Esophagus mucosa (tissue), 1 donor: ENCODE data around the gene B9D2. TPM values are rescaled to one million over a fixed set of nuclear protein-coding genes. Genes with fewer than 3 reads are reported as not detected.
"Not testable (repeated sequence)": the region's sequence is repeated elsewhere in the genome, so short reads cannot be mapped to it uniquely, and the experiment has no call there.

Source experiments
- ATAC-seq: fragments of 200-7000 bp; cut with Tn5 transposase; one replicate; pipeline ENCODE4 v1.9.1; 2020
- total RNA-seq: library from RNA; stranded (reverse); gene quantifications from one replicate; pipeline ENCODE4 v1.2.4, GENCODE V29; 2023
- donor health status: DM: yes; HTN: yes; CAD: no.

The B9D2 gene, protein sequence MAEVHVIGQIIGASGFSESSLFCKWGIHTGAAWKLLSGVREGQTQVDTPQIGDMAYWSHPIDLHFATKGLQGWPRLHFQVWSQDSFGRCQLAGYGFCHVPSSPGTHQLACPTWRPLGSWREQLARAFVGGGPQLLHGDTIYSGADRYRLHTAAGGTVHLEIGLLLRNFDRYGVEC
- 4.3 TPM for total RNA-seq

DNA sequence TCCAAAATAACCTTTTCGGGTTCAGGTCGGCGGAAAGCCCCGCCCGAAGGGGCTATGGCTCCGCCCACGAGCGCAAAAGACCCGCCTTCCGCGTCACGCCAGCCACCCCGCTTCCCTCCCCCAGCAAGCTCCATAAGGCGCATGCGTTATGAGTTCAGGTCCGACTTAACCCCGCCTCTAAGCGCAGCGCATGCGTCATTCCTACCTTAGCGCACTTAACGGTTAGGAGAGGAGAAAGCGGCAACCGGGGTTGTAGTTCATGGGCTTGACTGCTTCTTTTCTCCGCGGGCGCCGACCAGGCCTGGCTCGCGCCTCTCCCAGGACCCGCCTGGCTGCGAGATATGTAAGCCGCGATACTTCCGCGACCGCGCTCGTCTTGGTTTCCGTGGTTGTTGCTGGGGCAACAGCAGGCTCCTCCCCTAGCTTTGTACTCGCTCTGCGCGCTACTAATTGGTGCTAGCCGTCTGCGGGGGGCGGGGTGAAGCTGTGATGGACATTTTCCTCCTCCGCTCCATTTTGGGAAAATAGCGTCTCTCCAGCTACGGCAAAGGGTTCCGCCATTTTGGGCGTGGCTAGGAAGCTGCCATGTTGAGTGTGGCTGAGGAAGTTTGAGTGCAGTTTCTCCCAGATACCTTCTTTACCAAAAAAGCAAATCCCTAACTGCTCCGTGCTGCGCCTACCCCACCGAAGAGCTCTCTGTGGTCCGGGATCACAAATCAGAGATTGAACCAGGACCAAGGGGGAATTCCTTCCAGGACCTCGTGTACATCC, at the start of gene B9D2:
Gene B9D2 (minus strand): TSS at position 397 of the 771 bp plus-strand sequence. CDS start 630 bp downstream, outside the sequence.
- peak; percentile 92 for ATAC-seq

DNA sequence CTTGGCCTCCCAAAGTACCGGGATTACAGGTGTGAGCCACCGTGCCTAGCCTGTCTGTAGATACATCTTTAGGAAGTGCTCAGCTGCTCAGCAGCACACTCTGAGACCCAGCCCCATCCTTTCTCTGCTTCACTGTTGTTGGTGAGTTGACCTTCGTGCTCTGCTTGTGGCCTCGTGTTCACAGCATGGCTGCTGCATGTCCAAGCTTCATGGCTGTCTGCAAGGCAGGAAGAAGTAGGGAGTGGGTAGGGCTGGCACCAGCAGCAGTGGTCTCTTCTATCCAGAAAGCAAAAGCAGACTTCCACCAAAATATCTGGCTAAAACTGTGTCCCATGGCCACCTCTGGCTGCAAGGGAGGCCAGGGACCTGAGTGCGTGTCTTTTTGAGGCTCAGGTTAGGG, 49.0 kb upstream of the B9D2 start:
- ATAC-seq: no peak

DNA sequence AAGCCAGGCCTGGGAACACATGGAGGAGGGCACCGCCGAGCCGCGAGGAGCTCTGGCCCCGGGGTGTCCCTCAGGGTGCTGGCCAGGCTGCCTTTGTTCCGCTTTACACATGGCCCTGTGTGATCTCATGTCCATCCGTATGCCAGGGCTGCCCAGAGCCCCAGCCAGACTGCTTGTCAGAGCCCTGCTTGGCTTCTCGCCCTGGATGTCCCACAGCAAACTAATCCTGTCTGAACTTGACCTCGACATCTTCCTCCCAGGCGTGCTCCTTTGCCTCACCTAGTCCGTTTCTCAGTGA, 48.0 kb upstream of the B9D2 start:
- no peak for ATAC-seq

DNA sequence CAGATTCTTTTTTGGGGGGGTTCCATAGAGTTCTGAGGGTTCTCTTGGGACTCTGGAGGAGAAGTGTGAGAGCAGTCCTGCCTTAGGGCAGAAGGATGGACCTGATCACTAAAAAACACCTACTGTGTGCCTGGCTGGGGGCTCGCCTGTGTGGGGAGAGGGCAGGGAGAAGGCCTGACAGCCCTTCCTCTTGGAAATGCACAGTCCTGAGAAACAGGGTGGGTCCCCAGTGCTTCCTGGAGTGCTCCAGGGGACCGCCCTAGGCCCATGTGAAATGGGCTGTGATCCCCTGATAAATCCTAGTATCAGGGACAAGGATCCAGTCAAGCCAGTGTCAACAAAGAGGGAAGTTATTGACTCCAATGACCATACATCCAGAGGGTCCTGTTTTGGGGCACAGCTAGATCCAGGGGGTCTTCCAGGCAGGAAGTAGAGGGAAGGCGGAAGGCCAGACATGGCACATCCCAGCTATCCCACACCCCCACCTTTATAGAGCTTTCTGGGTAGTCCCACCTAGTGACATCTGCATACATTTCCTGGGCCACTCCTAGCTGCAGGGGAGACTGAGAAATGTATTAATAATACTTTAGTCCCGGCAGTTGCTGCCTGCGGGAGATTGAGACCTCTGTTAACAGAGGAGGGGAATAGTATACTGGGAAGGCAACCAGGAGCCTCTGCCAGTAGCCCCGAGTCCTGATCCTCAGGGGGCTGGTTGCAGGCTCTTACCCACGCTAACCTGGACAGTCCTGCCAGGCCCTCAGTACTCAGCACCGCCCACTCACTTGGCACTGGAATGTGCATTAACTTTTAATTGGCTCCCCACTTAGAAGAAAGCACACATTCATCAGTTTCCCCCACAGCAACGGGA, 47.4 kb upstream of the B9D2 start:
- no peak for ATAC-seq

DNA sequence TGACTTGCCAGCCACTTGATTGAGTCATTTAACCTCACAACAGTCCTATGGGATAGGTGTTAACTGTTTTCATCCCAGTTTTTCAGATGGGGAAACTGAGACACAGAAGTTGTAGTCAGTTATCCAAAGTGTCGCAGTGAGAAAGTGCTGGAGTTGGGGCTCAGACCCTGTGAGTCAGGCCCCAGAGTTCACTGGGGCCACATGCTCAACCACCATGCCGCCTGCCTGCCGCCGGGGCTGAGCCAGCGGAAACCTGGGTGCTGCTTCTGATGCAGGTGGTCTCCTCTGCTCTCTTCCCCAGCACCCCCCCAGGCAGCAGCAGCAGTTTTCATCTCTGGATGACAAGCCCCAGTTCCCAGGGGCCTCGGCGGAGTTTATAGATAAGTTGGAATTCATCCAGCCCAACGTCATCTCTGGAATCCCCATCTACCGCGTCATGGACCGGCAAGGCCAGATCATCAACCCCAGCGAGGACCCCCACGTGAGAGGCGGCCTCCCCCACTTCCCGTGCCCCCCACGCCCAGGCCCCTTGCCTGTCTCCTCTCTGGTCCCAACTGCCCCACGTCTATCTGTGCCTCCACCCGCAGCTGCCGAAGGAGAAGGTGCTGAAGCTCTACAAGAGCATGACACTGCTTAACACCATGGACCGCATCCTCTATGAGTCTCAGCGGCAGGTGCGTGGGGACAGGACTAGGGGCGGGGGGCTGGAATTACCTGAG, 46.5 kb upstream of the B9D2 start:
- no peak for ATAC-seq

DNA sequence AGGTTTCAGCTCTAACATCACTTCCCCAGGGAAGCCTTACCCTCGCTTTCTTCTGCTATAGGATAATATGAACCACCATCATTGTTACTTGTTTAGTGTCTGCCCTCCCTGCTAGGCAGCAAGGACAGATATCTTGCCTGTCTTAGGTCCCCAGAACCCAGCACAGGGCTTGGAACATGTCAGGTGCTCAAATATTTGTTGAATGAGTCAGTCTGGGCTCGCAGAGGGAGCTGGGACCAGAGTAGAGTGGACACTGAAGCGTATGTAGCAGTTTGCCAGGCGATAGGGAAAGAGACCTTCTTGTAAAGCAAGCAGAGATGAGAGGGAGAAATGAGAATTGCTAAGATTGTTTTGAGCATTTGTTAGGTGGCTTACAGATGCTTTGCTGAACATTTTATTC, 45.3 kb upstream of the B9D2 start:
- ATAC-seq: no peak

DNA sequence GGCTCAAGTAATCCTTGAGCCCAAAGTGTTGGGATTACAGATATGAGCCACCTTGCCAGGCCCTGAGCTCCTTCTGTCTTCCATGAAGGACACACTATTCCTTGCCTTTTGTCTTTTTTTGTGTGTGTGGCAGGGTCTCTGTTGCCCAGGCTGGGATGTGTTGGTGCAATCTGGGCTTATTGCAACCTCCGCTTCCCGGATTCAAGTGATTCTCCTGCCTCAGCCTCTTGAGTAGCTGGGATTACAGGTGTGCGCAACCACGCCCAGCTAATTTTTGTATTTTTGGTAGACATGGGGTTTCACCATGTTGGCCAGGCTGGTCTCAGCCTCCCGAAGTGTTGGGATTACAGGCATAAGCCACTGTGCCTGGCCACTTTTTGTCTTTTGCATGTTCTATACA, 44.9 kb upstream of the B9D2 start:
- ATAC-seq: not testable (repeated sequence)

DNA sequence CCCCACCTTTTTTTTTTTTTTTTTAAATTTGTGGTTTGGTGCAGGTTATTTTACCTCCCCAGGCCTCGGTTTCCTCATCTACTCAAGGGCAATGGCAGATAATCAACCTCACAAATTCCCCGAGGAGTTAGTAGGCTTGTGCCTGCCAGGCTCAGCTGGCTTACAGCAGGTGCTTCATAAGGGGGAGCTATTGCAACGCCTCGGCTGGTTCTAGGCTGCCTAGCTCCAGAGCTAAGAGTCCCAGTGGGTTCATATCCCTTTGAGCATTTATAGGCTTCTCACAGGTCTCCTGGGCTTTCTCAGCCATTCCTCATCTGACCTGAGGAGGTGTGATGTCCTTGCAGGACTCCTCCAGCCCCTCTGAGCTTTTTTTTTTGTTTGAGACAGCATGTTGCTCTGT, 44.3 kb upstream of the B9D2 start:
- no peak for ATAC-seq

DNA sequence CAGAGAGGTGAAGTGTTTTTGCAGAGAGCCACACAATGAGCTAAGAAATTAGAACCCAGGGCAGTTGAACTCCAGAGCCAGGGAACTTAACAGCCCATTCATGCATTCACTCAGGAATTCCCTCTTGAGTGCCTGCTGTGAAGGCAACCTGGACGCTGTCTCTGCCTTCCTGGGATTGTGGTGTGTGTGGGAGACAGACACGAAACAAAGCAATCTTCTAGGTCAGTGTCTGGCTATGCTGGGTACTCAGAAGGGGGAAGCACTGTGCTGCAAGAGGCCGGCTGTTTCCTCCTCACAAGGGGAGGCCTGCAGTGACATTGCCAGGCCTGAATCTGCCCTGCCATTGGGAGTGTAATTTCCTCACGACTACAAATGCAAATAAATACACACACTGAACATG, 43.3 kb upstream of the B9D2 start:
- ATAC-seq: no peak

DNA sequence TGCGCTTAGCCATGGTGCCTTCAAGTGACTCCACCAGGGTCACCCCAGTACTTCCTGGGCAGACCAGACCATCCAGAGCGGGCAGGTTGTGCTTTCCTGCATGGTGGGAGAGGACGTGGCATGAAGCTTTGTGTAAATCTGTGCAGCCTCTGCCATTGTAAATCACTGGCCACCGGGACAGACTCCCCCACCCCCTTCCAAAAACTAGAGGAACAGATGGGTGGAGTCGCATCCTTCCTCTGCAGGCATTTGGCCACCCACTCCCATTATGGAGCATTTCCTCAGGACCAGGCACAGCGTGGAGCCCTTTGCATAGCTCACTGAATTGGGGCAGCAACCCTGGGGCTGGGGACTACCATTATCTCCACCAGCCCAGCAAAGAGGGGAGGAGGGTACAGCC, 41.8 kb upstream of the B9D2 start:
- peak; percentile 24 for ATAC-seq

DNA sequence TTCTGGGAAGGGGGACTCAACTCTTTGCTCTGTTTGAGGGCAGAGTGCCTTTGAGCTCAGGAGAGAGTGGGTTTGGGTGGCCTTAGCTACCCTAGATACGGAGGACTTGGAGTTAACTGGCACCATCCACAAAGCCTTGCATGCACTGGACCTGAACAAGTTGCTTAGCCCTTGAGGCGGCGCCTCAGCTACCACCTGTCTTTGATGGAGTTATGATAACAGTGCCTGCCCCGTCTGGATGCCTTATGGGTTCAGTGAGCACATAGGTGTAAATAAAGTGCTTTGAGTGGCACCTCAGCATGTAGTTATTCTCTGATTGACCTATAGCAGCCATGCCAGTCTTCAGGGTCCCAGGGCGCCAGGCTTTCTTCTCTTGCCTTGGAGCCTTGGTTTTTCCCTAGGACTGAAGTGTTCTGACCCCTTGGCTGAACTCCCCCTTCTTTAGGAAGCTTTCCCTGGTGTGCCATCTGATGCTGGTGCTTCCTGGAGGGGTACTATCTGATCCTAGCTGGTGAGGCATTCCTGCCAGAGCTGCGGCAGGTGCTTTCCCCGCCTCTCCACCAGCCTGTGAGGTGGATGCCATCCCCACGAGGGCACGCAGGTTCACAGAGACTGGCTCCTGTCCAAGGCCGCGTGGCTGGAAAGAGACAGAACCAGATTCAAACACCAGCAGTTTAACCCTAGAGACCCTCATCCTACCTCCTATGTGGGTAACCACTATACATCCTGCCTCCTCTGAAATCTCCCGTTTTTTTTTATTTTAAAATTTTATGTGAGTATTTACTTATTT, 39.4 kb upstream of the B9D2 start:
- no peak for ATAC-seq

DNA sequence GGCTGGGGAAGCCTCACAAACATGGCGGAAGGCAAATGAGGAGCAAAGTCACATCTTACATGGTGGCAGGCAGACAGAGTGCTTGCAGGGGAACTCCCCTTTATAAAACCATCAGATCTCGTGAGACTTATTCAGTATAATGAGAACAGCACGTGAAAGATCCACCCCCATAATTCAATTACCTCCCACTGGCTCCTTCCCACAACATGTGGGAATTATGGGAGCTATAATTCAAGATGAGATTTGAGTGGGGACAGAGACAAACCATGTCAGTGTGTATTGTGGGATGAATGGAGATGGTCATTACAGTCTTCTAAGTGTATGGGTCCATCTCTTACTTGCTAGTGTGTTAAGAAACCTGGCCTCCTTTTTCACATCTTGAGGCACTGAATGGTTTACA, 38.1 kb upstream of the B9D2 start:
- ATAC-seq: no peak

DNA sequence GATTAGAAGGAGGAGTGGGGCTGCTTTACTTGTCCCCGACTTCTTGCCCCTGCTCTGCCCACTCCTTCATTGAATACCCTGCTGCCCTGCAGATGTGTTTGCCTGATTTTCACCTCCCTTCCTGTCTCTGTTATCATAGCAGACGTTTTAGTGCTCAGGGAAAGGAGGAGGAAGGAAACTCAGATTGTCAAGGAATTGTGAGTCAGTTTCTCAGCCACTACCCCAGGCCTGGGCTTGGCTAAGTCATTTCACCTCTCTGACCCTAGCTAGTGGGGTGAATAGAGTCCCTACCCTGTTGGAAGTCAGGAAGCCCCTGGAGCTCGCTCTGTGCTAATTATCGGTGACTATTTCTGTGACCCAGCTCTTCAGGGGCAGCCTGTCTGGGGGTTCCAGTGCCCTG, 37.5 kb upstream of the B9D2 start:
- ATAC-seq: peak; percentile 2

DNA sequence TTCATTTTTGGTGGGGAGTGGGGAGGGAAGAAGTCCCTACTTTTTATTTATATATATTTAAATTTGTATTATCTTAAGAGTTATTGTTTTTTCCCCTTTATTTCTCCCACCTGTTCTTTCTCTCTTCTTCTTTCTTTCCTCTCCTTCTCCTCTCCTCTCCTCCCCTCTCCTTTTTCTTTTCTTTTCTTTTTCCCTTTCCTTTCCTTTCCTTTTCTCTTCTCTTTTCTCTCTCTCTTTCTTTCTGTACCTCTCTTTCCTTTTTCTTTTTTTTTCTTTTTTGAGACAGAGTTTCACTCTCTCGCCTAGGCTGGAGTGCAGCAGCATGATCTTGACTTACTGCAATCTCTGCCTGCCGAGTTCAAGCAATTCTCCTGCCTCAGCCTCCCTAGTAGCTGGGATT, 35.6 kb upstream of the B9D2 start:
- no peak for ATAC-seq

DNA sequence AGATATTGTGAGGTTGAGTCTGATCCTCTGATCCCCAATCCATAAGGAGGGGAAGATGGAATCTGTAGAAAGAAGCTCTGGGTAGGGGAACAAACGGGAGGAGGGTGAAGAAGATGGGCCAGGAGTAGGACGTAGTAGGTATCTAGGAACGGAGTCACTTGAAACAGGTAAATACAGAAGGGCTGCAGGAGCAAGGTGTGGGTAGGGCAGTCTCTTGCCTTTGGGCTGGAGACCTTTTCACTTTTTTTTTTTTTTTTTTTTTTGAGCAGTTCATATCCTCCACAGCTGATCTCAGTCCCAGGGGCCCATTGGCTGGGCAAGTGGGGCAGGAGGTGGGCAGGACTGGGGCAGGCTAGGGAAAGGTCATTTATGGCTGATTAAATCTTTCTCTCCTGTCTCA, 35.1 kb upstream of the B9D2 start:
- peak; percentile 1 for ATAC-seq

DNA sequence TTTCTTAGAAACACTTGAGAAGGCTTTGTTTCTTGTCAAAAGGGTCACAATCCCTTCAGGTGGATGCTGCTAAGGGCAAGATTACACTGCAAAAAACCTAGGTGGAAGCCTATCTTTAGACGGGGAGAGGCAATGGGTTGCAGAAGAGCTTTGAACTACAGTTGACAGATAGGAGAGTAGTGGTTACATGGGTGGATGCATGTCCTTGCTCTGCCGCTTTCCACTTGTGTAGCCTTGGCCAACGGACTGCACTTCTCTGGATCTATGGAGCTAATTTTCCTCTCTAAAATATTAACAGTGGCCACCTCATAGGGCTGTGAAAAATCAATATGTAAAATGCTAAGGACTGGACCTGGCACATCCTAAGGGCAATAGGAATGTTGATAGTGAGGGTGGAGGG, 34.6 kb upstream of the B9D2 start:
- ATAC-seq: no peak

DNA sequence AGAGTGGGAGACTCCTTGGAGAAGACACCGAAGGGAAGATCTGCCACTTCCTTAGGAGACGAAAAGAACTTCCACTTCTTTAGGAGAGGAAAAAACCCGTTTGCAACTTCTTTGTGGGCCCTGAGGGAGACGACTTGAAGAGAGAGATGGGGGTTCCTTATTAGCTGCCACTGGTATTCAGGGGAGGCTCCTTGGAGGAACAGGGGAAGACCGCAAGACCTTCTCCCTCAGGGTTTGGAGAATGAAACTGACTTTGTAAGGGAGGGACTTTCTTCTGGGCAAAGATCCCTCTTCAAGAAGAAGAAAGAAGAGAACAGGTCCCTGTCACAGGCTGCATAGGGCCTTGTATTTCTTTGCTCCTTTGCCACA, 34.1 kb upstream of the B9D2 start:
- ATAC-seq: no peak

DNA sequence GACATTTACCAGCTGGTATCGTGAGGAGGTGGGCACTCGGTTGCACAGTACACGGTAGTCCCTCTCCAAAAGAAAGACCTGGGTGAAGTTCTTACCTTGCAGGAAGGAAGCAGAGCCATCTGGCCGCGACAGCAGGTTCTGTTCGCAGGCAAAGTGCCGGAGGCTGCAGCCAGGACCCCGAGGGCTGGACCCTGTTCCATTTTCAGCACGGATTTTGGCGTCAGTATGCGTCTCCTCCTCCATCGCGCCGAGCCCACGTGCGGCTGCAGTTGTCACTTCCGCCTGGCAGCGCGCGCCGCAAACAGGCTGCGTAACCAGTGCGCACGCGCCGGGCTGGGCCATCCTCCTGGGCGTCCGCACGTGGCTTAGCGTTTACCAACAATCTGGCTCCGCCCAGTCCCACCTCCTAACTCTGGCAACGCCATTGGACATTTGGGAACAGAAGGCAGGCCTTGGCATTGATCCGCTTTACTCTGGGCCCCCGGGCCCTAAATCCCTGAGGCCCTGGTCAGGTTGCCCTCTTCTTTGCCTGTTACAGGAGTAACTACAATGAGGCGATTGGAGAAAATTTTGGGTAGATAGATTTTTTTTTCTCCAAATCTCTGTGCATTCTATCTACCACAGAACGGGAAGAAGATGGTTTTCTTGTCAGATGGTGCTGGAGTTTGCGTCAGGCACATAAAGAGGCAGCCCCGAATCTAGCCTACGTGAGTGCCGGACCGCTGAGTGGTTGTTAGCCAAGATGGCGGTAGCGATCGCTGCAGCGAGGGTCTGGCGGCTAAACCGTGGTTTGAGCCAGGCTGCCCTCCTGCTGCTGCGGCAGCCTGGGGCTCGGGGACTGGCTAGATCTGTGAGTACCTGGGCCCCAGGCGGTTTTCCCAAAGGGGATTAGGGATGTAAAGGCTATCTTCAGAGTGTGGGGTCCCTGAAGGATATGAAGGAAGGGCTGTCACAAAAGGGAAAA, 33.4 kb upstream of the B9D2 start, which contains the start of the genes BCKDHA and EXOSC5:
Gene BCKDHA (plus strand): TSS at position 733 of the 964 bp plus-strand sequence. CDS start 10 bp downstream, at position 743.
Gene EXOSC5 (minus strand): TSS at position 274 of the 964 bp plus-strand sequence. CDS start 31 bp downstream, at position 243.
- peak; percentile 97 for ATAC-seq

DNA sequence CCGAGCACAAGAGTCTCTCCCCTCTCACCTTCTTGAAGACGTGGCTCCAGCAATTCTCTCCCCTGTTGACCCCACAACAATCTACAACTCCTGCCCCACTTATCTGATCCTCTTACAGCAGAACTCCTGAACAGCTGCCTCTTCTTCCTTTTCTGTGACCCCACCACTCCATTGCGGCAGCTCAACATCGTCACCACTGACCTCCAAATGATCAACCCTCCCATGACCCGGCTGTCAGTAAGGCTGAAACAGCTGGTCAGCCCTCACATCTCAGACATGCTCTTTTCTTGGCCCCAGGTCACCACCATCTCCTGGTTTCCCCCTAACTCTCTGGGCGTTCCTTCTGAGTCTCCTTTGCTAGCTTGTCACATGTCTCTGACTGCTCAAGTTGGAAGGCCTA, 31.4 kb upstream of the B9D2 start:
- ATAC-seq: no peak

DNA sequence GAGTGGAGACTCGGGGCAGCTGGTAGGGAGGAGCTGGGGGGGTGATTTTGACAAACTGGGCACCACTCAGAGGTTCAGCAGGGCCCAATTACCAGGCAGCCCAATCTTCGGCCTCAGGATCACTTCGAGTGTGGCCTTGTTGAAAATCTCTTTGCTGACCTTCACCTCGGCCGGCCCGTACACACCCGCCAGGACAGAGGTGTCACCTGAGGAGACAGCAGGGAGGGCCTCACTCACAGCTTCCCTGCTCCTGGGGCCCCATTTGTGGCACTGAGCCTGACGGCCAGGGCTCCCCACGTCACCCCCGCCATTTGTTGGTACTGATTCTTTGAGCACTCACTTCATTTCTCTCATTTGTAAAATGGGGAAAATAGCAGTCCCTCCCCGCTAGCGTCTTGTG, 28.8 kb upstream of the B9D2 start:
- ATAC-seq: no peak

DNA sequence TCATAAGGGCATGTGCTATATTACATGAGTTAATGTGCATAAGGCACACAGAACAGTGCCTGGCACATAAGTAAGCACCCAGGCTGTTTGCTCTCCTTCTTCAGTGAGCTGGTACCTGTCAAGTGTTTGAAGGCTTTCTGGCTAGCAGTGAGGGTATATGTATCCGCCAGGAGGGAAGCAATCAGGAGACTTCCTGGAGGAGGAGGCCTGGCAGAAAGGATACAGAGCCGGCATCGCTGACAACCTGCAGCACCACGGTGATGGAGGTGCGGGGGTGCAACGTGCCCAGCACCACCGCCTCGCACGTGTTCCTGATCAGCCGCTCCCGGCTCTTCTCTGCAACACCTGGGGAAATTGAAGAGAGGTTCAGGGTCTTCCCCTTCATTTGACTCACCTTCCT, 27.7 kb upstream of the B9D2 start:
- no peak for ATAC-seq
